NOMO-1 treated with dmso at 0.1 percent for 144 hours (cell line): ENCODE measurements around the gene KHDRBS1.
A peak's percentile ranks its signal among the peaks of the same experiment; 100 is the strongest.
"Not testable (repeated sequence)": the region's sequence is repeated elsewhere in the genome, so short reads cannot be mapped to it uniquely, and the experiment has no call there.

ENCODE experiments used
- DNase-seq: peaks from one replicate; lab custom pipeline; 2025; ENCODE audit not compliant: unreplicated experiment; lab: John Stamatoyannopoulos, UW

KHDRBS1 gene

GRCh38 chr1:32012709-32013385, 821 bp upstream of the KHDRBS1 start:
- DNase-seq = no peak

GRCh38 chr1:32014199-32014947, 705 bp downstream of the KHDRBS1 start:
- no peak for DNase-seq

- DNase-seq = no peak
Measured at GRCh38 chr1:32014948-32015273, 1.2 kb downstream of the KHDRBS1 start.

DNA sequence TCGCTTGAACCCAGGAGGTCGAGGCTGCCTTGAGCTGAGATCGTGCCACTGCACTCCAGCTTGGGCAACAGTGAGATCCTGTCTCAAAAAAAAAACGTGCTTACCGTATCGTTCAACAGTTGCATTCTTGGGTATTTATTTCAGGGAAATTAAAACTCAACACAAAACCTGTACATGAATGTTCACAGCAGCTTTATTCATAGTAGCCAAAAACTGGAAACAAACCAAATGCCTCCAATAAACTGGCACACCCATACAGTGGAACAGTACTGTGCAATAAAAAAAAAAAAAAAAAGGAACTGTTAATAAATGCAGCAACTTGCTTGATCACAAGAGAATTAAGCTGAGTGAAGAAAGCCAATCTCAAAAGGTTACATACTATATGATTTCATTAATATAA, 6.7 kb downstream of the KHDRBS1 start:
- DNase-seq = no peak

DNA sequence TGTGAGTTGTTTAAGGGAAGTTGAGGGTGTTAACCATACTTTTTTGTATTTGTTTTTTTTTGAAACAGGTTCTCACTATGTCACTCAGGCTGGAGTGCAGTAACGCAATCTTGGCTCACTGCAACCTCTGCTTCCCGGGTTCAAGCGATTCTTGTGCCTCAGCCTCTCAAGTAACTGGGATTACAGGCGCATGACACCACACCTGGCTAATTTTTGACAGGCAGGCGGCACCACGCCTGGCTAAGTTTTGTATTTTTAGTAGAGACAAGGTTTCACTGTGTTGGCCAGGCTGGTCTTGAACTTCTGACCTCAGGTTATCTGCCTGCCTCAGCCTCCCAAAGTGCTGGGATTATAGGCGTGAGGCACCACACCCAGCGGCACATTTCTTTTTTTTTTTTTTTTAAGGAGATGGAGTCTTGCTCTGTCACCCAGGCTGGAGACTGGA, 7.9 kb downstream of the KHDRBS1 start:
- not testable (repeated sequence) for DNase-seq

DNA sequence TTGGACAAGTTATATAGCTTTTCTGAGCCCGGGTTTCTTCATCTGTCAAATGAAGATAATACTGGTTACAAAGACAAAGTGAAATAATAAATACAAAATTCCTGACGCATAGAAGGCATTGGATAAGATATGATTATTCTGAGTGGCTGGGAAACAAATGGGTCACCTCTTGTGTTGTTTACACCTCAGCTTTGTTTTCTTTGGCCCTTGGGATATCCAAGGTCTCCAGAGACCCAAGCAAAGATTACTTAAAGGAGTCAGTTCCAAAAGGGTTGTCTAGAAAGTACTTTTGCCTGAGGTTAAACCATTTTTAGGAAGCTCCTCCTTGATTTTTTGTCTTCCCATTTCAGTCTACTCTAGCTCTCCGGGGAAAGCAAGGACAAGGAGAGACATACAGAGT, 9.7 kb downstream of the KHDRBS1 start:
- DNase-seq = no peak

DNA sequence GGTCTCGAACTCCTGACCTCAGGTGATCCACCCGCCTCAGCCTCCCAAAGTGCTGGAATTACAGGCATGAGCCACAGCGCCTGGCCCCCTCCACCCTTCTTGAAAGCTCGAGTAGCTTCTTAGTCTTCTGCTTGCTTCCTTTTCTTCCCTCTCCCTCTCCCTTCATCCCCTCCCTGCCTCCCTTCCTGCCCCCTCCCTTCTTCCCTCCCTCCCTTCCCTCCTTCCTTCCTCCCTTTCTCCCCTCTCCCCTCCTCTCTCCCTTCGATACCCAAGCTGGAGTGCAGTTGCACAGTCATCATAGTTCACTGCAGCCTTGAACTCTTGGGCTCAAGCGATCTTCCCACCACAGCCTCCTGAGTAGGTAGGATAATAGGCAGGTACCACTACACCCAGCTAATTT, 11.8 kb downstream of the KHDRBS1 start:
- DNase-seq = no peak

GRCh38 chr1:32028746-32029145, 15.1 kb downstream of the KHDRBS1 start:
- DNase-seq = no peak

- DNase-seq = no peak
Measured at GRCh38 chr1:32031578-32032274, 18.1 kb downstream of the KHDRBS1 start.

DNA sequence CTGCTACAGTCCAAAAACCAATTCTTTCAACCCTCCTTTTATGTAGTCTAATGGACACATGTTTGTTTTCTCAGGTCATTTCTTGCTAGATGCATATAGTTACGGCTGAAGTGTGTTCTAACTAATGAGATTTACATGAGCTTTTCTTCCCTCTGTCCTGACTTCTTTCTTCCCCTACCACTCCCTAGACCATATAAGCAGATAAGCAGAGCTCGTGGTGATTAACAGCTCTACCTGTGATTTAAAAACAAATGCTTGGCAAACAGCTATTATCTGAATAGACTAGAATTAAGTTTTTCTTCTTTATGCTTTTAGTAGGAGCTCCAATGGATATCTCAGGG, 18.6 kb downstream of the KHDRBS1 start:
- no peak for DNase-seq

DNA sequence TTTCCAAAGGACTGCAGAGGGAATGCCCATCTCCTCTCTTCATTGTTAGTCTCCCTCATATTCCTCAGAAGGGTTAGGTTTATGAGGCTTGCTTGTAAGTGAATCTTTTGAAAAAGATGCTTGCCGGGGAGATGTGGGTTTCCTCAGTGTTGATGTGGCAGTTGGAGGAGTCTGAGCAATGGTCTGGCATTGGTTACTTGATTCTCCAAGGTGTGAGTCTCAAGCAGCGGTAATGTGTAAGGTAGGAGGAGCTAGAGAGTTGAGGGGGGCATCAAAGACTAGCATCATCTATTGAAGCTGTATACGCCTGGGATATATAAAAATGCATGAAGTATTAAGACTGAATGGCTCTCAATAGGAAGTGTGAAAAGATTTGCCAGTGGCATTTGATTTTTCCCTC, 21.5 kb downstream of the KHDRBS1 start:
- DNase-seq = no peak

GRCh38 chr1:32040711-32041110, 27.0 kb downstream of the KHDRBS1 start:
- no peak for DNase-seq

DNA sequence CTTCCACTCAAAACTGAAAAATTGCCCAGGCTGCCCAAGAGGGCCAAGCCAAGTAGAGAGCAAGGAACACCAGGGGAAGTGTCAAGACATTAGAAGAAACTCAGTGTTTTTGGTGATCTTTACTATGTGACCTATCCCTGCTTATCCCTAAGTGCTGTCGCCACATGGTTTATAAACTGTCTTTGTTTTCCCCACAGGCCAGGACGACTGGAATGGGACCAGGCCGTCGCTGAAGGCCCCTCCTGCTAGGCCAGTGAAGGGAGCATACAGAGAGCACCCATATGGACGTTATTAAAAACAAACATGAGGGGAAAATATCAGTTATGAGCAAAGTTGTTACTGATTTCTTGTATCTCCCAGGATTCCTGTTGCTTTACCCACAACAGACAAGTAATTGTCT, 28.7 kb downstream of the KHDRBS1 start:
- no peak for DNase-seq

DNA sequence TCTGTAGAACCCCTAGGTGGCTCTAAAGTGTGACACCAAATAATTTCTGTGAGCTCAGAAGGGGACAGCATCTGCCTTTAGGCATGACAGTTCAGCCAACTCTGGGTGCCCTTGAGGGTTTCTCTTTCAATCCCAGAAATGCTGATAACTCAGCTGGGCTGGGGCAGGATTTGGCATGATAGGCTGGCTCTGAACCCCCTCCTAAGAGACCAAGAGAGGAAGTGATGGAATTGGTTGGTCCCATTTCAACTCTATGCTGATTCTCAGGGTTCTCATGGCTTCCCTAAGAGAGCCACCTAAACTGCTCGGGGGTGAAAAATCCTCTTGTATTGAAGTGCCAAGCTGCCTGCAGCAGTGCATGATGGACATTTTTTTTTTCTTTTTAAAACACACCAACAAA, 30.6 kb downstream of the KHDRBS1 start:
- no peak for DNase-seq

GRCh38 chr1:32045772-32046171, 32.1 kb downstream of the KHDRBS1 start:
- DNase-seq = peak; percentile 5

DNA sequence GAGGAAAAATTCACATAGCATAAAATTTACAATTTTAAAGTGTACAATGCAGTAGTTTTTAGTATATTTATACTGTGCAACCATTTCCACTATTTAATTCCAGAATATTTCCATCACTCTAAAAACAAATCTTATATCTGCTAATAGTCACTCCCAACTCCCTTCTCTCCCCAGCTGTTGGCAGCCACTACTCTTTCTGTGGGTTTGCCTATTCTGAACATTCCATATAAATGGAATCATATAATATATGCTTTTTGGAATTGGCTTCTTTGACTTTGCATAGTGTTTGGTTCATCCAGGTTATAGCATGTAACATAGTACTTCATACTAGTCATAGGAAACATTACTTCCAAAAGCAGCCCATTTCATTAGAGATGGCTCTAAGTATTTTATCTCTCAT, 34.0 kb downstream of the KHDRBS1 start:
- no peak for DNase-seq

- DNase-seq = no peak
Measured at GRCh38 chr1:32048440-32048839, 34.8 kb downstream of the KHDRBS1 start.

DNA sequence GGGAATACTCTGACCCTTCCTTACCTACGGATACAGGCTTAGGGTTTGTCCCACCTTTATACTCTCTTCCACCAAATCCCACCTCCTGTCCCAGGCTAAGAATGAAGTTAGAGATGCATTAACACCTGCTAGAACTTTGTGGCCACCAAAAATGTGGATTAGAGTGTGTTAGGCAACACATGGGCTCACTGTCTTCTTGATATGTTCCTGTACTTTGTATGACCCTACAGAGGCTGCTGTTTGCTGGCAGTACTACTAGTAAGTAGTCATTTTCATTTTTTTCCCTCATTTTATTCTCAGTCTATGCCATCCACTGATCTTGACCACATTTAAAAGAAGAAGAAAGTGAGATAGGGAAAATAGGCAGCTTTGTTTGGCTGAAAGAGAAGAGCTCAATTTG, 38.0 kb downstream of the KHDRBS1 start:
- DNase-seq = no peak

DNA sequence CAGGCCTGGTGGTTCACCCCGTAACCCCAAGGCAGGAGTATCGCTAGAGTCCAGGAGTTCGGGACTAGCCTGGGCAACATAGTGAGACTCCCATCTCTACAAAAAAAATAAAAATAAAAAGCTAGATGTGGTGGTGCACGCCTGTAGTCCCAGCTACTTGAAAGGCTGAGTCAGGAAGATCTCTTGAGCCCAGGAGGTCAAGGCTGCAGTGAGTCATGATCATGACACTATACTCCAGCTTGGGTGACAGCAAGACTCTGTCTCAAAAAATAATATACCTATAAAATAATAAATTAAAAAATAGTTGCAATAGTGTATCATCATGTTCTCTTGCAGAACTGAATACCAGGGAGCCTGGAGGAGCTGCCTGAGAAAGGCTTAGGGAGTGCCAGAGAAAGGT, 39.2 kb downstream of the KHDRBS1 start:
- DNase-seq = no peak

- DNase-seq = no peak
Measured at GRCh38 chr1:32055416-32055815, 41.7 kb downstream of the KHDRBS1 start.

DNA sequence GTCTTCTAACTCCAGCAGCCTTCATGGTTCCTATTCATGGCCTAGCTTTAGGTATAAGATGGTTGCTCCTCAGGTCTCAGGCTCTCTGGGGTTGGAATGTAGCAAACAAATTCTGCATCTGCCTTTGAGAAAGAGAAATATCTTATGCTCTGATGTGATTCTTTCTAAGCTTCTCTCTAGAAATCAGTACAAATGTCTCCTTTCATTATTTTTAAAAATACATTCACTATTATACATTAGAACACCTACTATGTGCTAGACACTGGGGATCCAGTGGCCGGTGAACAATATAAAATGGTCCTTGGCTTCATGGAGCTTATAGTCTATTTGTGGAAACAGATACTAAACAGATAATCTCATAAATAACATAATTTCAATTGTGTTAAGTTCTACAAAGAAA, 42.9 kb downstream of the KHDRBS1 start:
- no peak for DNase-seq

- no peak for DNase-seq
Measured at GRCh38 chr1:32060914-32061313, 47.2 kb downstream of the KHDRBS1 start.
